Bone marrow (tissue), 2 donors: ENCODE data around the gene DDX27.
A peak's percentile ranks its signal among the peaks of the same experiment; 100 is the strongest.
"Not testable (repeated sequence)": the region's sequence is repeated elsewhere in the genome, so short reads cannot be mapped to it uniquely, and the experiment has no call there.

Source experiments
- DNase-seq, 2 donors: peaks; one replicate each; lab custom pipeline; 2025; lab: John Stamatoyannopoulos, UW

The DDX27 gene, protein sequence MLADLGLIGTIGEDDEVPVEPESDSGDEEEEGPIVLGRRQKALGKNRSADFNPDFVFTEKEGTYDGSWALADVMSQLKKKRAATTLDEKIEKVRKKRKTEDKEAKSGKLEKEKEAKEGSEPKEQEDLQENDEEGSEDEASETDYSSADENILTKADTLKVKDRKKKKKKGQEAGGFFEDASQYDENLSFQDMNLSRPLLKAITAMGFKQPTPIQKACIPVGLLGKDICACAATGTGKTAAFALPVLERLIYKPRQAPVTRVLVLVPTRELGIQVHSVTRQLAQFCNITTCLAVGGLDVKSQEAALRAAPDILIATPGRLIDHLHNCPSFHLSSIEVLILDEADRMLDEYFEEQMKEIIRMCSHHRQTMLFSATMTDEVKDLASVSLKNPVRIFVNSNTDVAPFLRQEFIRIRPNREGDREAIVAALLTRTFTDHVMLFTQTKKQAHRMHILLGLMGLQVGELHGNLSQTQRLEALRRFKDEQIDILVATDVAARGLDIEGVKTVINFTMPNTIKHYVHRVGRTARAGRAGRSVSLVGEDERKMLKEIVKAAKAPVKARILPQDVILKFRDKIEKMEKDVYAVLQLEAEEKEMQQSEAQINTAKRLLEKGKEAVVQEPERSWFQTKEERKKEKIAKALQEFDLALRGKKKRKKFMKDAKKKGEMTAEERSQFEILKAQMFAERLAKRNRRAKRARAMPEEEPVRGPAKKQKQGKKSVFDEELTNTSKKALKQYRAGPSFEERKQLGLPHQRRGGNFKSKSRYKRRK

DNA sequence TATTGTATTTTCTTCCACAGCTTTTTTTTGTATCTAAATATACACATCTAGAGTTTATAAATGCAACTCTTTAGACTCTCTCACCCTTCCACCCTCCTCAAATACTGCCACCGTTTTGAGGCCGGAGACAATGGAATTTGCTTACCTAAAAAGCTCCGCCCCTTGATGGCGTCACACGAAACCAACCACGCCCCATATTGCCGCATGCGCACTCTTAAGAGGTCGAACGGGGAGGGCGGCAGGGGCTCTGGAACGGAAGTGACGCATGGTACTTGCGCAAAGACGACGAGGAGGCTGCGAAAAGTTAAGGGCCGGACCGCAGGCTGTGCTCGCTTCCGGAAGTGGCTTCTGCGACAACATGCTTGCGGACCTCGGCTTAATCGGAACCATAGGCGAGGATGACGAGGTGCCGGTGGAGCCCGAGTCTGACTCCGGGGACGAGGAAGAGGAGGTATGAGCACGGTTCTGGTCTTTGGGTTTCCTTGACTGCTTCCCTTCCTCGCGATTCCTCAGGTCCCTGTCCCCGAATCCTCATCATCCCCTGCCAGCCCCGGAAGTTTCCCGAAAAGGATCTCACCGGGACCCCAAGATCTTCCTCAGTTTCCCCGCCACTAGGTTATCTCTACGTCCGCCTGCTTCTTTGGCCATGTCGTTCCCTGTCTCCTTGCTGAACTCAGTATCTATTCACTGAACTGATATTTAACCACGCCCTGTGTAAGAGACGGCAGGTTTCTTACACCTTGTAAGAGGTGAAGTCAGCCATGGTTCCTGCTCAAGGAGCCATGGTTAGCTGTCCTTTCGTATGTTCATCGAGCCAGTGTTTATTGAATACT lies at the start of gene DDX27:
Gene DDX27 (plus strand): TSS at position 326 of the 833 bp plus-strand sequence. CDS start 33 bp downstream, at position 359.
- peak; percentile 92 to 98 for DNase-seq

DNA sequence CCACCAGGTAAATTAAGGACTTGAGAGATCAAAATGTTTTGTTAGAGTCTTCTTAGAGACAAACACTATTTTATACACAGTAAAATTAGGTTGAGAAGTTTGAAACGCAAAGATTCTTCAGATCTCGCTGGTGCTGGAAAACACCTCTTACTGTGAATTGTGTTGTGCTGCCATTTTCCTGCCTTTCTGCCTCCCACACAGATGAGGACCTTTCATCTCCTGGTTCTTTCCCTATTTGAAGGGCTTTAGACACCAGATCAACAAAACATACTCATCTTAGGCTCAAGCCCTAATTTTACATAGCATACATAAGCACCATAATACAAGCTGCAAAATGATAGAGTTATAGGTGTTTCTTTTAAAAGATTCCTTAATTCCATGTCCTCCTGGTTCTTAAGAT lies 49.7 kb upstream of the DDX27 start:
- DNase-seq: no peak

DNA sequence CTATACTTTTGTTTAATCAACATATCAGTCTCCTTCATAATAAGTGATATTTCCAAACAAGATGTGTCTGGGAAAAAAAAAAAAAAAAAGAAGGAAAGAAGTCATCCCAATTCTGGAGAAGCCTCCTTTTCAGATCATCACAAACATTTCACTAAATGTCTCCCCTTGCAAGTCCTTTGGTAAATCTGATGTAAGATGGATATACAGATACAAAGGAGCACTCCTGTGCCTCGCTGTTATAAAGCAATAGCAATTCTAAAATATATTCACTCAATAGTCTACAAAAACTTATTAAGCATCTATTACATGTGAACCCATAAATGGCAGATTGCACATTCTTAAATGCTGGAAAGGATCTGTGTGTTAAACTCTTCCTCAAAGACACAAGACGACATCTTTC lies 48.5 kb upstream of the DDX27 start:
- no peak for DNase-seq

DNA sequence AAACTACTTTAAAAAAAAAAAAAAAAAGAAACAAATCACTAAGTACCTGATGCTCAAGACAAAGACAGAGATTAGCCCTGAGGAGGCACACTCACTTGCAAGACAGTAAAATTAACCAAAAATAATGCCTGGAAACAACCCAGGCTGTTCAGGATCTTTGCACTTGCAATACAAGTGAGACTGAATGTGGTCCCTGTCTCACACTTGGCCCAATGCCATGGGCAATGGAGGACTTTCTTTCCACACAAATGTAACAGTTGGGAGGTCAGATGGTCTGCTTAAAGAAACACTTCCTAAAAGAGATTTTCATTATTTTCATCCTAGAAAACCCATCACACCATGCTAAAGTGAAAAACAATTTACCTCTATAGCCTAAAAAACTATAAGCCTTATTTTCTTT lies 47.3 kb upstream of the DDX27 start:
- DNase-seq: no peak

DNA sequence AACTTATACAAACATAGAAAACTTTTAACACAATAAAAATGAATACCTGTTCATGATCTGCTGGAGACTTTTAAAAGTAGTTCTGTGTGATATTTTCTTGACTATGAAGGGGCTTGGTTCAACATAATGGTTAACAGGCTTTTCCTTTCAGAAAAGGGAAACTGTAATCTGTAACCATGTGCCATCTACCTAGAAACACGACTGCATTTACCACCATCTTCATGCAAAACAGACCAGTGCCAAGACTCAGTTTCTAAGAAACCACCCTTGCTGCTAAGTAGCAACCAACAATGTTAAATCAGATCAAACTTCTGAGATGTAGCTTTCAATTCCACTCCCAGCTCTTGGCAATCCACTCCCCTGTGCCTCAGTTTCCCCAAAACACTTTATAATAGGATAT lies 46.8 kb upstream of the DDX27 start:
- no peak for DNase-seq

DNA sequence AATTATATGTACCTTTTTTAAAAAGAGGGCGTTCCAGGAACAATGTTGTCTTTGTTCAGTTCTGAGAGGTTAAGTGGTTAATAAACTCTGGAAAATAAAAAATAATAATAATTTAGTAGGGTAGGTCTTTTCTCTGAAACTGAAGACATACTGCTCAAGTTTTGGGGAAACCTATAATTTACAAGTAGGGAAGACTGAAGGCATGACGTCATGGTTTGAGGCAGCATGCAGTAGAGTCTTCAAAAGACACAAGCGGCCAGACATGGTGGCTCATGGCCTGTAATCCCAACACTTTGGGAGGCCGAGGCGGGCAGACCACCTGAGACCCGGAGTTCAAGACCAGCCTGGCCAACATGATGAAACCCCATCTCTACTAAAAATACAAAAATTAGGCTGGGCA lies 45.0 kb upstream of the DDX27 start:
- no peak for DNase-seq

DNA sequence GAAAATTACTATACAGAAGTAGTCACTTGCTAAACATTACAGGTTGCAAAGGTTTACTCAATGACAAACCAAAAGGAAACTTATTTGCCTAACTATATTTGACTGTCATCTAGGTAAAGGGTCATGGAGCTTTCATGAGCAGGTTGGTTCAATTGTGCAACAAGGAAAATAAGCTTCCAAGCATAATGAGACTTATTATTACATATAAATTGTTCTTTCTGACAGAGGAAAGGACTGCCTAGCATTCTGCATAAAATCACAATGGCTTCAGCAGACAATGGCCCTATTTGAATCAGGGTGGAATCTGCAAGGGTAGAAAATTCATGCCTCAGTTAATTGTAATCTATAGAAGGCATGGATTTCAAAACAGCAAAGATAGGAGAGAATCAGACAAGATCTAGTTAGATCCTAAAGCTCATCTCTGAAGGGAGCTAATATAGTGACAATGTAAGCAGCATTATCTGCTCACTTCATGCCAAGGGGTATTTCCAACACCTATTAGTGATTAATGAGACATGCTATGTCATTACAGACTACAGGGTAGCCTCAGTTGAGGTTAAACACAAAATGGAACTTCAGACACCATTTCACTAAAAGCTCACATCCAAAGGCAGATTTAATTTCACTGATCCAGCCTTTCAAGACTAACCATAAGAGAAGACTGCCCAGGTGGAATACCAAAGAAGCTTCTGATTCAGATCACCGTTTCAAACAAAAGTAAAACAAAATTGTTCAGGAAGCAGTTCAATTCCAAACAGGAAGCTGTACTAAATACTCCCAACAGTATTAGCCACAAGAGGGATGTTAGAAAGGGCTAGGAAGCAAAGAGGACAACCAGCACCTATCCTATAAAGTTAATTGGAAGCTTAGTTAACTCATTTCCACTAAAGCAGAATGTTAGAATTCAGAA lies 39.6 kb upstream of the DDX27 start:
- DNase-seq: no peak

DNA sequence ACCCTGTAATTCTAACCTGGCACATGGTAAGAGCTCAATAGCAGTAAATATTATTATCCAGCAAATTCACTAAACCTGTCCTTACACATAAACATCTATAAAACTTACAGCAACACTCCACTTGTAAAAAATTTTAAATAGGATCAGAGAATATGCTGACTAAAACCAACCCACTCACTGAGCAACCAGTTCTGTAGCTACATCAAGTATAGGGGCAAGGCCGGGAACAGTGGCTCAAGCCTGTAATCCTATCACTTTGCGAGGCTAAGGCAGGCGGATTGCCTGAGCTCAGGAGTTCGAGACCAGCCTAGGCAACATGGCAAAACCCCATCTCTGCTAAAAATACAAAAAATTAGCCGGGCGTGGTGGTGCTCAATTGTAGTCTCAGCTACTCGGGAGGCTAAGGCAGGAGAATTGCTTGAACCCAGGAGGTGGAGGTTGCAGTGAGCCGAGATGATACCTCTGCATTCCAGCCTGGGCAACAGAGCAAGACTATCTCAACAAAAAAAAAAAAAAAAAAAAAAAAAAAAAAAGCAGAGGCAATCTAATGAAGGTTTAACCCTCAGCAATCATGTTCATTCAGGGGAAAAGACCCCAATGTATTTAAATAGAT lies 37.8 kb upstream of the DDX27 start:
- DNase-seq: no peak

DNA sequence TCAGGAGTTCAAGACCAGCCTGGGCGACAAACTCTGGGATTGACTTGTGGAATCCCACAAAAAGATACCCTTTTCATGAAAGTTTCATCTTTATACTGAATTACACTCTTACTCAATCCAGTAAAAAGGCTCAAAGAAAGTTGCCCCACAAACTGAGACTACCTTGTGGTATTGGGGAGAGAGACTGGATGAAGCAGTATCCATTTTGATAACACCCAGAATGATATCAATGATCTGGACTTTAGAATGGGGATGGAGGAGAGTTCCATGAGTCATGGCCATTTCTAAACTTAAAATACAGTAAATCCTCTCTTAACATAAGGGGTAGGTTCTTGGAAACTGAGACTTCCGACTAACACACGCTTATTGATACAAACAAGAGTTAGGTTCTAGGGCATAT lies 35.8 kb upstream of the DDX27 start:
- DNase-seq: no peak

DNA sequence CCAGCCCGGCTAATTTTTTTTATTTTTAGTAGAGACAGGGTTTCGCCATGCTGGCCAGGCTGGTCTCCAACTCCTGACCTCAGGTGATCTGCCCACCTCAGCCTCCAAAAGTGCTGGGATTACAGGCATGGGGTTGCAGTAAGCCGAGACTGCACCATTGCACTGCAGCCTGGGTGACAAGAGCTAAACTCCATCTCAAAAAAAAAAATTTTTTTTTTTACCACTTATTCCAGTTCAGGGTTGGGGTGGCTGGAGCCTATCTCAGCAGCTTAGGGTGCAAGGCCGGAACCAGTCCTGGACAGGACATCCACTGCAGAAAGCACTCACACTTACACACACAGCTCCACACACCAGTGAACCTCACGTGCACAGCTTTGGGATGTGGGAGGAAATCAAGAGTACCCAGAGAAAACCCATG lies 35.1 kb upstream of the DDX27 start:
- not testable (repeated sequence) for DNase-seq

DNA sequence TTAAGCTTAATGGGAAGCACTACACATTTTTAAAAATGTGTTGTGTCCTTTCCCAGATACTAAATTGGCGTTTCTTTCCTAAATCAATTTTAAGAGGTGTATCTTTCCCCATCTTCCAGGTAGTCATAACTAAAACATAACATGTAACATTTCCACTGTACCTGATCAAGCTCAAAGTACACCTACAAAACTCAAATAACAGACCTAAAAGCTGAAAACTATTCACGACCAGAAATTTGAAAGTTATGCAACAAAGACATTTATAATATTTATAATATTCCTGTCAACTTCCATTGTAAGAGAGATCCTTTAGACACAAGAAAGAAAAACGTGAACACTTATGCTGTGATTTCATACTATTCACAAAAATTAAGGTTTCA lies 34.5 kb upstream of the DDX27 start:
- DNase-seq: no peak

DNA sequence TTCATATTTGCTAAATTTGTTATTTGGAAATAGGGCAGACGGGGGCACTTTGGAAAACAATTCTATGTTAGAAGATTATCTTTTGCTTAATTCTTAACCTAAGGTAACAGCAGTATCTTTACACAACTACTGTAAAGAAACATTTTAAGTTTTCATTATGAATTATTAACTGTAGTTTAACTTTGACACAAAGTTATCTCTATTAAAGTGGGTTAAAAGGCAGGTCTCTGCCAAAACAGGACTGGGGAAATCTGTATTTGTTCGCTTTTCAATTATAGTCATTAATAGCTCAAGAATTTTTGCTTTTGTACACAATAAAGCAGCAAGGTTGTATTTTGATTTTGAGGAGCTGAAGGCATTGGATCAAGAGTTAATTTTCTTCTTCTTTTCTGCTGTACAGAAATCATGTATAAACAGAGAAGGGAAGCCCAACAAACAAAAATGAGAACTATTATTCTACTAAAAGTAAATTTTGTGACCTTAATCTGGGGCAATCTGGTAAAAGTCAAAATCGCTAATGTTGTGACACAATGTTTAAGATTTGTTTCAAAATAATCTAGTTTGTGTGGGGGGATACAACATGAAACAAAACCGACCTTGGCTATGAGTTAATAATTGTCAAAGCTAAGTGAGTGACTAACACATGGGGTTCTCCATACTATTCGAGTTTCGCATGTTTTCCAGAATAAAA lies 34.0 kb upstream of the DDX27 start:
- DNase-seq: no peak

DNA sequence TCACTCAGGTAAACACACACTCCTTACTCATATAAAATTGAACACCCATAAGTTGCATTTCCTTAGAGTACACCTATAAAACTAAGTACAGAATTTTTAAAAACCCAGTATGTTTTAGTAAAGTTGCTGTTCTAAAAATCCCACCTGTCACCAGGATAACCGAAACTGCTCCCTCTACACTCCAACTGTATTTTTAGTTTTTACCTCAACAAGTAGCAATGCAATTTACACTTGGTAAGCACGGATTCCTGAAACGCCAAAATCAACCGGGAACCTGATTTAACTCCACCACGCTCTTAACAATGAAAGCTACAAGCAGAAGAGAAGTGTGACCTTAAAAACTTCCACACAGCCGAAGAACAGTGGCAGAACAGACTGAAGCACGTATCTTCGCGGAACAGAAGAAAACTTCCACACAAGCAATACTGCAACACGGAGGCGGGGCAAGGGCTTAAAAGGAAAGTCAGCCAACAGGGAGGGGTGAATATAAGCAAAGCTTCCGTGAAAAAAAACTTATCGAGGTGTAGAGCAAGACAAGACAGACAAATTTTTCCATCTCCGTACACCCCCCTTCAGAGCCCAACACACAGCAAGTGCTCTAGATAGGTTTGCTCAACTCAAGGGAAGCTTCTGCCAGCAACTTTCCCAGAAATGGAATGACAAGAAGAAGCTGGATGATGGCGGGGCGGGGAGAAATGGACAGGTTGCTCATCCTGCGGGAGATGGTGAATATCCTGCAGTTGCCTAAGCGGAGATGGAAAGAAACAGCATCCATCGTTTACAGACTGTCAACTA lies 32.5 kb upstream of the DDX27 start:
- peak; percentile 1 to 31 for DNase-seq

DNA sequence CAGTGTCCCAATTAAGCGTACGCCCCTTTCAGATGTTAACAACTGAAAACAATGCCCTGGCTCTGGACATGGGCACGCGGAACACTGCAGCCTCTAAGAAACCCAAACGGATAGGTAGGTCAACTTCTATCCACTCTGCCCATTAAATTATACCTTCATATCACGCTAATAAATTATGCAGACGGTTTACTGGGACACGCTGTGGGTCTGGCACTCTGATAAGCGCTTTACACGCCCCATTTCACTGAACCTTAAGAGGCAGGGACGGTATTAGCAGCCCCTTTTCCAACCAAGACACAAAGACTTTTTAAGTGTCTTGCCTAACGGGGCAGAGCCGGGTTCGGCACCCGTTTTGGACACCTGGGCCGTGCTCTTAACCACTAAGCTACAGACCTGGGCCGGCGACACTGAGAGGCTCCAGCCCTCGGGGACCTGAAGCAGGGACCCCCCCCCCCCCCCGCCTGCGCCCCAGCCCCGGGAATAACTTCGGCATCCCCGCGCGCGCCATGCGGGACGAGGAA lies 31.8 kb upstream of the DDX27 start:
- DNase-seq: peak in 1 of 2 donors; percentile 28

DNA sequence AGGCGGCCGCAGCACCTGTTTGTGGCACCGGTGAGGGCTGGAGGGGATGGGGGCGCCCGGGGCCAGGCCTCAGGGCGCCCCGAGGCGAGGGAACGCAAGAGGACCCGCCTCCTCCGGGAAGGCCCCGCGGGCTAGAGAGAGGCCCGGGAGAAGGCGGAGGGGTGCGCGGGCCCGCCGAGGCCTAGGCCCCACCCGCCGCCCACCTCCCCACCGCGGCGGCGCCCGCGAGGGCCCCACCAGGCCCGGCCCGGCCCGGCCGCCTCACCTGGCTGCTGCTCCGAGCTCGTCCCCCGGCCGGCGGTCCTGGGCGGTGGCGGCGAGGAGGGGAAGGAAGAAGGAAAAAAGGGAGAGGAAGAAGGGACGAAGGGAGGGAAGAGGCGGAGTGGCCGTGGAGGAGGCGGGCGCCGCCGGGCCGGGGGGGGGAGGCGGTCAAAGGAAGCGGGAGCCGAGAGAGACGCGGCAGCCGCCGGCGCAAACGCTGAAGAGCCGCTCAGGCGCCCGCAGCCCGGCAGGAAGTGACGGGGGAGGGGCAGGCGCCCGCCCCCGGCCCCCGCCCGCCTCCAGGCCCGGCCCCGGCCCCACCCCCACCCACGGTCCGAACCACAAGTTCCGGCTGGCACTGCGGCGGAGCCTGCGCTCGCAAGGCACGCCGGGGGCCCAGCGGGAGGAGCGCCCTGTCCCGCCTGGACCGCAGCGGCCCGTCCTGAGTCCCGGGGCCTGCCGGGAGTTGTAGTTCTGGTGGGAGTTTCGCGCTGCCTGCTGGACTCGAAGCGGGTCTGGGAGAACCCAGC lies 31.2 kb upstream of the DDX27 start, which contains the start of gene STAU1:
Gene STAU1 (minus strand): TSS at position 484 of the 791 bp plus-strand sequence. CDS start 22,133 bp downstream, outside the sequence.
- peak; percentile 69 to 82 for DNase-seq

DNA sequence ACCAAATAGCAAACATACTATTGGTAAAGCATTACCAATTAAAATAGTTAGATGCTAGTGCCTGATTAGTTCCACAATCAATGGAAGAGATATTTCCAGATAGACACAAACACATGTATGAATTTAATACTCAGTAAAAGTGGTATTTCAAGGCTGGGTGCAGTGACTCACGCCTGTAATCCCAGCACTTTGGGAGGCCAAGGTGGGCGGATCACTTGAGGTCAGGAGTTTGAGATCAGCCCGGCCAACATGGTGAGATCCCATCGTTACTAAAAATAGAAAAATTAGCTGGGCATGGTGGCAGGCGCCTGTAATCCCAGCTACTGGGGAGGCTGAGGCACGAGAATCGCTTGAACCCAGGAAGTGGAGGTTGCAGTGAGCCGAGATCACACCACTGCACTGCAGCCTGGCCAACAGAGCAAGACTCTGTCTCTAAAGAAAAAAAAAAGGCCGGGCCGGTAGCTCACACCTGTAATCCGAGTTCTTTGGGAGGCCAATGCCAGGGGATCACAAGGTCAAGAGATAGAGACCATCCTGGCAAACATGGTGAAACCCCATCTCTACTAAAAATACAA lies 26.2 kb upstream of the DDX27 start:
- not testable (repeated sequence) for DNase-seq

DNA sequence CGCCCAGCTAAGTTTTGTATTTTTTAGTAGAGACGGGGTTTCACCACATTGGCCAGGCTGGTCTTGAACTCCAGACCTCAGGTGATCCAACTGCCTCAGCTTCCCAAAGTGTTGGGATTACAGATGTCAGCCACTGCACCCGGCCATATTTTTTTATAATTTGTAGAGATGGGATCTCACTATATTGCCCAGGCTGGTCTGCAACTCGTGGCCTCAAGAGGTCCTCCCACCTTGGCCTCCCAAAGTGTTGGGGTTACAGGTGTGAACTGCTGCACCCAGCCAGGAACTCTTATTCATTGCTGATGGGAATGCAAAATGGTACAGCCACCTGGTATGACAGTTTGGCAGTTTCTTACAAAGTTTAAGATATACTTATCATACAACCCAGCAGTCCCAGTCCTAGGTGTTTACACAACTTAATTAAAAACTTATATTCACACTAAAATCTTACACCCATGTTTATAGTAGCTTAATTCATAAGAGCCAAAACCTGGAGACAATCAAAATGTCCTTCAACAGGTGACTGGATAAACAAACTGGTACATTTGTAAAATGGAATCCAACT lies 19.4 kb upstream of the DDX27 start:
- no peak for DNase-seq

DNA sequence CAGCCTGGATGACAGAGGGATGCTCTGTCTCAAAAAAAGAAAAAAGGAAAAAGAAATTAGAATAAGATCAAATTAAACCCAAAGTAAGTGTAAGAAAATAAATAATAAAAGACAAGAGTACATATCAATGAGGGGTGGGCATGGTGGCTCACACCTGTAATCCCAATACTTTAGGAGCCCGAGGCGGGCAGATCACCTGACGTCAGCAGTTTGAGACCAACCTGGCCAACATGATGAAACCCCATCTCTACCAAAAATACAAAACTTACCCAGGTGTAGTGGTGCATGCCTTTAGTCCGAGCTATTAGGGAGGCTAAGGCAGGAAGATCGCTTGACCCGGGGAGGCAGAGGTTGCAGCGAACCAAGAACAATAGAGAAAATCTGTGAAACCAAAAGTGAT lies 16.2 kb upstream of the DDX27 start:
- DNase-seq: no peak
